Myocyte (in vitro differentiated cells): ENCODE results near the gene MAP4K4. TPM values are rescaled to one million over a fixed set of nuclear protein-coding genes. Genes with fewer than 3 reads are reported as not detected.
A peak's percentile ranks its signal among the peaks of the same experiment; 100 is the strongest.

Source experiments
- DNase-seq: peaks from one replicate; pipeline ENCODE4 v3.0.0-alpha.2; 2012; ENCODE audit warnings: low read depth
- total RNA-seq: library from RNA; depleted of rRNA; stranded (reverse); fragments of >200 nt; gene quantifications from 2 replicates; pipeline ENCODE4 v1.2.3, GENCODE V29; 2014

MAP4K4 gene
- total RNA-seq, 1 donor from 2014 or later = 207 TPM

DNA sequence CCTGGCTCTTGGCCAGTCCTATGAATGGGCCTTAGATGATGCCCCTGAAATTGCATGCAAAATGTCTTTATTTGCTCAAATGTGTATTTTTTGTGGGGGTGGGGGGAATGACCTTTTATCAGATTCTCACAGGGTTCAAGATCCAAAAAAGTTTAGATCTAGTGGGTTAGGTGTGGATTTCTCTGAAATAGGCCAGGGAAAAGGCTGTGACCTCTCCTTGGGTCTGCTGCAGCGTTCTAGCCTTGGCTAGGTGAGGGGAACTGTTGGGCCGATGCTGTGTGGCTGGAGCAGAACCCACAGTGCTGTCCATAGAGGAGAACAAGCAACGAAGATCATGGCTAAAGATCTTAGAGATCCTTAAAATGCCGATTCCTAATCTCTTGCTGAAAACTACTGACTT is 163.9 kb downstream of the MAP4K4 start:
- DNase-seq = no peak

- DNase-seq = no peak
Observed at GRCh38 chr2:101863534-101863933, 166.0 kb downstream of the MAP4K4 start.

DNA sequence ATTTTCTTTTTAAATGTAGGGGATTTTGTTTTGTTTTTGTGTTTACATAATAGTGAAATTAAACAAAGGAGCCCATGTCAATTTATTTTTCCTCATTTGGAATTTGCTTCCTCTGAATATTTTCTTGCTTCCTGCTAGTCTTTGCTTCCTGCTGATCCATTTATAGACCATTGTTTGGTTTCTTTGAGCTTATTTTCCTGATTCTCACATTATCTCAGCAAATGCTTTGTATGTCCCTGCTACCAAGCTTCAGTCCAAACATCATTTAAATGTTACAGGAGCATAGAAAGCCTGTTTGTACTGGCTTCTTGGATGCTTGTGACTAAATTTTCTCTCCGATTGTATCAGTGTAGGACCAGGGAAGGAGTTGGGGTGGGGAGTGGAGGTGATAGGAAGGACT is 166.9 kb downstream of the MAP4K4 start:
- no peak for DNase-seq

GRCh38 chr2:101868525-101868924 is 171.0 kb downstream of the MAP4K4 start:
- no peak for DNase-seq

- DNase-seq = no peak
Observed at GRCh38 chr2:101869527-101869926, 172.0 kb downstream of the MAP4K4 start.

DNA sequence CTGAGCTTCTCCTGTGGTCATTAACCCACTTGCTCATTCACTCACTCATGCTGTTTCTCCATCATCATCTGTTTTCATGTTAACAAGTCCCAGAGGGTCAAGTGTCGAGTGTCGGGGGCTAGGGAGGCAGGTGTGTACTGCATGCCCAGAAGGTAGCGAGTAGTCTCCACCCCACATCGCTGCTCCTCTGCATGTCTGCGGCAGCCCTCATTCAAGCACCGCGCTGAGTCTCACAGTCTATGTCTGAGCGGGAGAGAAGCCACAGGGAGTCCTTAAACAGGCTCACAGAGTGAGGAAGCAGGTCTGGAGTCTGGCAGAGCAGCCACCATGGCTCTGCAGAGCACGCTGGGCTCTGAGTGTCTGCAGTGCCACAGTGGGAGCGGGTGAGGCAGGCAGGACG is 172.9 kb downstream of the MAP4K4 start:
- DNase-seq = no peak

DNA sequence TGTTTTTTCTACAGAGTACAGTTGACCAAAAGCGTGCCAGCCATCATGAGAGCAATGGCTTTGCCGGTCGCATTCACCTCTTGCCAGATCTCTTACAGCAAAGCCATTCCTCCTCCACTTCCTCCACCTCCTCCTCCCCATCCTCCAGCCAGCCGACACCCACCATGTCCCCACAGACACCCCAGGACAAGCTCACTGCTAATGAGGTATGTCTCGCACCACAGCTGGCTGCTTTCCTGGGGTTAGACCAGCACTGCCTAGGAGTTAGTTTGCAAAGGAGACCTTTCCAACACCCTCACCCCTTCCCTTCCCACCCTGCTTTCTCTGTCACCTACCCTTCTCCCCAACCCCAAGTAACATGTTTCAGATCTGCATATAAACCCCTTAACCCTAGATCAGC is 174.0 kb downstream of the MAP4K4 start:
- no peak for DNase-seq

GRCh38 chr2:101872480-101872879 is 175.0 kb downstream of the MAP4K4 start:
- no peak for DNase-seq

DNA sequence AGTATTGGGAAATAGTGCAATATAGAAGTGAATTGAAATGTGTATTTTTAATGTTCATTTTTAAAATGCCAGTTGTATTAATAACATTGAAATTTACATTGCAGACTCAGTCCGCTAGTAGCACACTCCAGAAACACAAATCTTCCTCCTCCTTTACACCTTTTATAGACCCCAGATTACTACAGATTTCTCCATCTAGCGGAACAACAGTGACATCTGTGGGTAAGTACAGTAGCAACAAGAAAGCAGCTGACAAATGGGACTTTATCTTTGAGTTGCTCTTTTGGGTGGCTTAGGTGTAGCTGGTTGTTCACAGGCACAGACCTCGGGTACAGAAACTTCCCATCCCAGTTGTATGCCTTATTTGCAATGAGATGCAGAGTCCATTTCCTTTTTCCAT is 176.0 kb downstream of the MAP4K4 start:
- DNase-seq = no peak

DNA sequence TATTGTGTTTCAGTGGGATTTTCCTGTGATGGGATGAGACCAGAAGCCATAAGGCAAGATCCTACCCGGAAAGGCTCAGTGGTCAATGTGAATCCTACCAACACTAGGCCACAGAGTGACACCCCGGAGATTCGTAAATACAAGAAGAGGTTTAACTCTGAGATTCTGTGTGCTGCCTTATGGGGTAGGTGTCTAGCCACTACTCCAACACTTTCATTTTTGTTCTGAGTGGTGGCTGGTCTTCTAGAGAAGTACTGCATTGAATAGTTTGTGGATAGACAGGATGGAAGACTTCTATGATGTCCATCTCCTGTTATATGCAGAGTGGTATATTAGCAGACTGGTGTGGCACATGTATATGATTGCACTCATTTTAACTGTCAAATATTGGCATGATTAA is 176.6 kb downstream of the MAP4K4 start:
- no peak for DNase-seq

DNA sequence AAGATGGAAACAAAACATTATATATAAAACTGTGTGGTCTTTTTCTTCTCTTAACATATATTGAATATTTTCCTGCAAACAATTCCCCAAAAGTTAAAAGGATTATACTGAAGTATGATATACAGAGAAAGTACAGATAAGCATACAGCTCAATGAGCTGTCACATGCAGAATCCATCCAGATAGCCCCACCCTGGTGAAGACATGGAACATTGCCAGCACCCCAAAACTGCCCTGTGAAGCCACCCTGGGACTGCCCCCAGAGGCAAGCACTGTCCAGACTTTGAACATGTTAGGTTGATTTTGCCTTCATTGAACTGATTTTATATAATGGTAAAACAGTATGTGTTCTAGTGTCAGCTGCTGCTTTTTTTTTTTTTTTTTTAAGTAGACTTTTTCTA is 182.0 kb downstream of the MAP4K4 start:
- no peak for DNase-seq

DNA sequence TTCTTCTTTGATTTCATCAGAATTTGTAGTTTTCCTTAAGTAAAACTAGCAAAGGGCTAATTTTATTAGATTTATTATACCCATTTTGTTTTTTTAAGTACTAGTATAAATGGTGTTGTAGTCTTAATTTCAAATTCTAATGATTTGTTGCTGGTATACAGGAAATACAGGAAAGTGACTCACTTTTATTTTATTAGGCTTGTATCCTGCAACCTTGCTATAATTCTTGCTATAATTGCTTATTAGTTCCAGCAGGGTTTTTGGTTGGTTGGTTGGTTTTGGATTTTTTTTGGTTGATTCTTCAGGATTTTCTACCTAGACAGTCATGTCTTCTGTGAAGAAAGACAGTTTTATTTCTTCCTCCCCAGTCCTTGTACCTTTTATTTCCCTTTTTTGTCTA is 183.6 kb downstream of the MAP4K4 start:
- no peak for DNase-seq

DNA sequence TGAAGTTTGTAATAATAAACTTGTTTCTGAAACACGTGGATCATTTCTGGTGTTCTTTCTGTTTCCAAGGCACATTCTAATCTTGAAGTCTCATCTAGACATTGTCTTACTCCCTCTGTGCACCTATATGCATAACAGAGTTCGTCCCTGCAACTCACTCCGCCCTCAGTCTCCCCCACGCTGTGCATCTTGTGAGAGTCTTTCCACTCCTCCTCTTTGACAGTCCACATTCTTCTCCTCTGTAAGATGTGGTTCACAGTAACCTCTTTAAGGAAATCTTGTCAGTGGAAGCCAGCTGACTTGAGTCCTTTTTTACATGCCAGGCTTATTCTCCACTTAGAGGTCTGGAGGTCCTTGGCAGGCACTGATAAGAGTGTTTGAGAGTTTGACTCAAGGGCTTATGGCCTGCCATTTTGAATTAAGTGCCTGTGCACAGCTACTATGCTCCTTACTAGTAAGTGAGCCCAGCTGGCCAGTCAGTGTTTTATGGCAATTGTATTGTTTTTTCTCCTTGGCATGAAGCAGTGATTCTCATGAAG is 185.3 kb downstream of the MAP4K4 start:
- no peak for DNase-seq

GRCh38 chr2:101883860-101884259 is 186.4 kb downstream of the MAP4K4 start:
- peak; percentile 63 for DNase-seq

DNA sequence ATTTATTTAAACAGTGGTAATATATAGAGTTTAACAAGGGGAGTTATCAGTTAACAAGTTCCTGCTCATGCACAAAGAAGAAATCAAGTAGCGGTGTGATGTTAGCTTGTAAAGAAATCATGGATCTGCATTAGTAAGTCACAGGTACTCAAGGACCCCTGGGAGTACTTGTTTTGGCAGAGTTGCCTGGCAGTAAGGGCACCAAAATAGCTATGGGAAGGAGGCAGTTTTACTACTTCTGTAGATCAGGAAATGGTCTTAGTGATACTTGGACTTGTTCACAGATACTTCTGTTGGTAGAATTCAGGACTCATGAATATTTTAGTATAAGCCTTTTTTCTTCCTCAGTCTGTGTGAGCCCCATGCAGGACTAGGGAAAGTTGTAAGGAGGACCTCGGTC is 186.9 kb downstream of the MAP4K4 start:
- DNase-seq = no peak

DNA sequence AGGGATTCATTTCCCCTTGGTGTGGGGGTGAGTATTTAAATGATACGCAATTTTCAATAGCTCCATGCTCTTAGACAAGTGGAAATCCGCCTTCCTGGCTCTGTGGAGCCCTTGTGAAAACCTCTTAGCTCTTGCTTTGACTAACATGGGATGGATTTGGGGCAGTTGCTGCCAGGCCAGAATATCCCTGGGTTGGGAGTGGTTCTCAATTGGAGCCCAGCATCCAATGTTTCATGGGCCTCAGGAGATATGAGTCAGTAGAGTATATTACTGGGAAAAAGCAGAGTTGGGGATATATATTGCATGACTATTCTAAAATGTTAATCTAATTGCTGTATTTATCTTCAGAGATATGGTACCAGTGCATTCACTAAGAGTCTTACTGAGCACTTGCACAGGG is 189.8 kb downstream of the MAP4K4 start:
- DNase-seq = no peak

- DNase-seq = no peak
Observed at GRCh38 chr2:101889460-101890098, 192.1 kb downstream of the MAP4K4 start.

DNA sequence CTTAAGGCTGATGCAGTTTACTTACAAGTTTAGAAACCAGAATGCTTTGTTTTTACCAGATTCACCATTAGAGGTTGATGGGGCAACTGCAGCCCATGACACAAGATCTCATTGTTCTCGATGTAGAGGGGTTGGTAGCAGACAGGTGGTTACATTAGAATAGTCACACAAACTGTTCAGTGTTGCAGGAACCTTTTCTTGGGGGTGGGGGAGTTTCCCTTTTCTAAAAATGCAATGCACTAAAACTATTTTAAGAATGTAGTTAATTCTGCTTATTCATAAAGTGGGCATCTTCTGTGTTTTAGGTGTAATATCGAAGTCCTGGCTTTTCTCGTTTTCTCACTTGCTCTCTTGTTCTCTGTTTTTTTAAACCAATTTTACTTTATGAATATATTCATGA is 194.9 kb downstream of the MAP4K4 start:
- peak; percentile 19 for DNase-seq

- no peak for DNase-seq
Observed at GRCh38 chr2:101893681-101894381, 196.3 kb downstream of the MAP4K4 start.

GRCh38 chr2:101895039-101895438 is 197.5 kb downstream of the MAP4K4 start:
- no peak for DNase-seq

DNA sequence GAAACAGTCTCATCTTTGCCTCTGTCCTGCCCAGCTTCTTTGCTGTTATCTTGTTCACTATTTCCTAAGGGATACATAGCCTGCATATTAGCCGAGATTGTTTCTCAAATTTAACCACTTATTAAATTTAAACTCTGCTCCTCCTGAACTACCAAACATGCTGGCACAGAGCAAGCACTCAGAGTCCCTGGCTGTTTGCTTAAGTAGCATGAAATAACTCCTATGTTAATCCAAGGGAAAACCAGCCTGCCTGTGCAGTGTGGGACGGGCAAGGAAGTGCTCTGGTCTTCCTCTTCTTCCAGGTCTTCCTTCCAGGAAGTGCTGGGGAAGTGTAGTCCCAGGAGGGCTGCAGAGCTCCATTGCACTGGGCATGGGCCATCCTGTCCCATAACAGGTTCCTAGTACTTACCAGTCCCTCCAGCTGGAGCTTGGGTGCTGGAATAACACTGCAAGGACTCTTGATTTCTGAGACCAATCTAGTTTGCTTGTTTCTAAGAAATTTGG is 198.4 kb downstream of the MAP4K4 start:
- no peak for DNase-seq

DNA sequence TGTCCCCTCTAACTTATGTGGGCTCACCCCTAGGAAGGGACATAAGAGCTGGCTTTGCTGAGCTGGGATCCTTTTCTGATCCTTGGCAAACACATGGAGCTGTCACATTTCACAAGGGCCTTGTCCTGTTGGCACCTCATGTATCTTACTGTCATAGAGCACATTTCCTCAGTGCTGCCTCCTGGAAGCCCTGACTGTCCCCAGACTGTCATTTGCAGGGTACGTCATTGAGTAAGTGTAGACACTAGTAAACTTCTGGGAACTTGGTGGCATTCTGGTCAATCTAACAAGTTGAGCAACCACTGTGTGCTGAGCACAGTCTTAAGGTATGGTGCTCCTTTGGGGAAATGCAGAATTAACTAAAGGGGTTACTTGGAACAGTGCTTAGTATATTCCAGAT is 199.8 kb downstream of the MAP4K4 start:
- no peak for DNase-seq

DNA sequence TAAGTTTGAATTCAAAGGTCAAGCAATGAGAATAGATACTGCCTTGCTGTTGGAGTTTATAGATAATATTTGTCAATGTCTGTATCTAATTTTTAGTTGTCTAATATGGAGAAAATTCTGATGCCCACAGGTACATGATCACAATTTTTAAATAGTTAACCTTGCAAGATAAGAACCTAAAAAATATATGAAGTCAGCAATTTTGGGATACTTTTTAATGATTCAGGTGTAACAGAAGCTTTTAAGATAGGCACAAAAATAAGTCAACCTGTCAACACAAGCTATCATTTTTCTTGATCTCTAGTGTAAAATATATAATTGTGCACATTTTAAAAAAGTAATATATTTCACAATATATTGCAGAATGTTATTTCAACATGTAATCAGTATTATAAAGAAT is 201.8 kb downstream of the MAP4K4 start:
- DNase-seq = no peak
